RKO (cell line): Measurements from ENCODE around the gene ZFYVE28.

Experiments used
- DNase-seq: peaks from one replicate; pipeline ENCODE4 v3.0.0-alpha.2; 2016; ENCODE audit warnings: low spot score

Gene ZFYVE28

GRCh38 chr4:2428496-2429213, 10.2 kb upstream of the ZFYVE28 start:
- DNase-seq: no peak

GRCh38 chr4:2427383-2428334, 9.2 kb upstream of the ZFYVE28 start:
- no peak for DNase-seq

- DNase-seq: no peak
Observed at GRCh38 chr4:2426711-2427275, 8.3 kb upstream of the ZFYVE28 start.

- no peak for DNase-seq
Observed at GRCh38 chr4:2426069-2426397, 7.6 kb upstream of the ZFYVE28 start.

GRCh38 chr4:2425386-2426068, 7.1 kb upstream of the ZFYVE28 start:
- DNase-seq: no peak

- DNase-seq: no peak
Observed at GRCh38 chr4:2424581-2424980, 6.1 kb upstream of the ZFYVE28 start.

GRCh38 chr4:2423695-2424094, 5.2 kb upstream of the ZFYVE28 start:
- no peak for DNase-seq

GRCh38 chr4:2423066-2423465, 4.6 kb upstream of the ZFYVE28 start:
- no peak for DNase-seq

- DNase-seq: no peak
Observed at GRCh38 chr4:2421928-2422327, 3.5 kb upstream of the ZFYVE28 start.

GRCh38 chr4:2419814-2420213, 1.4 kb upstream of the ZFYVE28 start:
- DNase-seq: no peak

GRCh38 chr4:2418650-2419571, 466 bp upstream of the ZFYVE28 start, which contains the start of gene CFAP99:
Gene CFAP99 (plus strand): TSS chr4:2418955.
- peak; percentile 96 for DNase-seq

- DNase-seq: peak; percentile 21
Observed at GRCh38 chr4:2417226-2417764, 1.1 kb downstream of the ZFYVE28 start.

- peak; percentile 67 for DNase-seq
Observed at GRCh38 chr4:2416564-2417225, 1.8 kb downstream of the ZFYVE28 start.

- peak; percentile 48 for DNase-seq
Observed at GRCh38 chr4:2415881-2416563, 2.4 kb downstream of the ZFYVE28 start.

GRCh38 chr4:2415213-2415612, 3.2 kb downstream of the ZFYVE28 start:
- no peak for DNase-seq

- peak; percentile 16 for DNase-seq
Observed at GRCh38 chr4:2413821-2414610, 4.4 kb downstream of the ZFYVE28 start.

- DNase-seq: peak; percentile 97
Observed at GRCh38 chr4:2412885-2413716, 5.3 kb downstream of the ZFYVE28 start.

- DNase-seq: no peak
Observed at GRCh38 chr4:2412534-2412884, 5.9 kb downstream of the ZFYVE28 start.
